SKM-1 (cell line): ENCODE data around the gene FBXL2.
"Not testable (repeated sequence)": the region's sequence is repeated elsewhere in the genome, so short reads cannot be mapped to it uniquely, and the experiment has no call there.

Source experiments
- DNase-seq: peaks from one replicate; lab custom pipeline; 2025; ENCODE audit not compliant: unreplicated experiment; lab: John Stamatoyannopoulos, UW

FBXL2 gene

DNA sequence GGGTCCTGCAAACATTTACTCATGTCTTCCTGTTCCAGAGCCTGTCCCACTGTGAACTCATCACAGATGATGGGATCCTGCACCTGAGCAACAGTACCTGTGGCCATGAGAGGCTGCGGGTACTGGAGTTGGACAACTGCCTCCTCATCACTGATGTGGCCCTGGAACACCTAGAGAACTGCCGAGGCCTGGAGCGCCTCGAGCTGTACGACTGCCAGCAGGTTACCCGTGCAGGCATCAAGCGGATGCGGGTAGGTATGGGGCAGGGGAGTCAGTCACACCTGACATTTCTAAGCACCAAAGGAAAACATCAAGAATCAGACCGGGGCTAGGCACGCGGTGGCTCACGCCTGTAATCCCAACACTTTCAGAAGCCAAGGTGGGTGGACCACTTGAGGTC, 106.7 kb downstream of the FBXL2 start:
- DNase-seq: no peak

DNA sequence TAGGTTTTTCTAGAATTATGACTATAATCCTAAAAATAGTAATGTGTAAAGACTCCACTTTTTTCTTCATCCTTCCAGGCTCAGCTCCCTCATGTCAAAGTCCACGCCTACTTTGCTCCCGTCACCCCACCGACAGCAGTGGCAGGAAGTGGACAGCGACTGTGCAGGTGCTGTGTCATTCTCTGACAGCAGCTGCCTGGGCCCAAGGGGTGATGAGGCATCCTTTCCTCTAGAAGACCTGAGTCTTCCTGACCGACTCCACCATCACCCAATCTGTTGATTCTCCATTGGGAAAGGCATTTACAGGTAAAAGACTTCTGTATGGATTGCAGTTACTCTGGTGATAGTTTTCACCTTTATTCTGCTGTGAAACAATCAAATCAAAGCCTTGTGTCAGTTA, 108.2 kb downstream of the FBXL2 start:
- DNase-seq: no peak

DNA sequence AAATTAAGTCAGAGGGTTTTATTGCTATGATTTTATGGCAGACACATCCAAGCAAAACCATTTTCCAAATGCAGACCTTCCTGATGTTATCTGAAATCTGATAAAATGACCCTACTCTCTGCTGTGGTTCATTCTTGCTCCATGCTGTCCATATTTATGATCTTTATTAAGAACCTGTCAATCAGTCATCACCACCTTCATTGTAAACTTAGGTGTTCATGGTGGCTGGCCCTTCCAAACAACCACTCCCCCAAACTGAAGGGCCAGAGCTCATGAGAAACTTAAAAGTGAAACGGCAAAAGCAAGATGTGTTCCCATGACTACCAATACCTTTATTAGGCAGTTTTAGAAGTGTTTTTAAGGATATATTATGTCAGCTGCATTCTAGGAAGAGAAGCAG, 109.4 kb downstream of the FBXL2 start:
- DNase-seq: no peak

DNA sequence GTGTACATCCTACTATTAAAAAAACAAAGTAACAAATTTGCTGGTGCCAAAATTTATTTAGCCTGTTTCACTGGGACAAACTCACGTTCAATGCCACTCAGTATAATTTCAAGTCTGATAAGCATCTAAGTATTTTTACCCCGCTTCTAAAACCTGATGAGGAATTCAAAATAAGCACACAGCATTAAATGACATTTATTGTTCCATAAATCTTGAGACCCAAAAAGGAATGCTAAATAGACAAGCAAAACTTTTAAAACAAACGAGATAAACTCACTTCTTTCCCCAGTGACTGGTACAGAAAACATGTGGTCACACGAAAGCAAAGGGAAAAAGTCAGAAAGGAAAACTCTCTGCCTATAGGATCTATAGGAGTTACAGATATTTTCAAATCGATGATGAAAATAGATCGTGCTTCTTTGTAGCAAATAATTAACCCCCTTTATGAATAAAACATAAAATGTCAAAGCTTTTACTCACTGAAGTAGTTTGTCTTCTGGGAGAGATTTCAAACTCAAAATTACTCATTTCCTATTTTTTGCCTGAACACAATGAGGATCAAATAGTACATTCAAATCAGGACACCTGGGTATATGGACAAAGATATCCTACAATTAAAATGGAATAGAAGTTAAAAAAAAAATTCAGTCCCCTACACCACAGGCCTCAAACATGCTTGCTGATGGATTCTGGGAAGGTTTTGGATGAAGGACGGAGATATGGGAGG, 111.3 kb downstream of the FBXL2 start:
- DNase-seq: no peak

DNA sequence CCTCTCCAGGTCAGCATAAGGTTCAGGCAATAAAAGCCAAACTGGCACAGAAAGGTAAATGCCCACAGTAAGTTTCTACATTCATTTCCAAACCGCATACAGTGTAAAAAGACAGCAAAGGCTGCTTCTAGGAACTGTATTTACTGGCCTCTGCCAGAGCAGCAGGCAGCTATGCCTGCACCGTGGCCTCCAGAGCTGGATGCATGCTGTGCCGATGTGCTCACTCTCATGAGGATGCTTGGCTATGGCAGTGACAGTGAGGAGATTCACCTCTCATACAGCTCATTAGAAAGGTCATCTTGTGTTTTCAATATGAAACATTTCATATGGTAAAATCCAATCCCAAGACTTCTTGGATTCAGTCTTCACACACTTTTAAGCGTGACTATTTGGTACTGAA, 112.7 kb downstream of the FBXL2 start:
- DNase-seq: no peak

DNA sequence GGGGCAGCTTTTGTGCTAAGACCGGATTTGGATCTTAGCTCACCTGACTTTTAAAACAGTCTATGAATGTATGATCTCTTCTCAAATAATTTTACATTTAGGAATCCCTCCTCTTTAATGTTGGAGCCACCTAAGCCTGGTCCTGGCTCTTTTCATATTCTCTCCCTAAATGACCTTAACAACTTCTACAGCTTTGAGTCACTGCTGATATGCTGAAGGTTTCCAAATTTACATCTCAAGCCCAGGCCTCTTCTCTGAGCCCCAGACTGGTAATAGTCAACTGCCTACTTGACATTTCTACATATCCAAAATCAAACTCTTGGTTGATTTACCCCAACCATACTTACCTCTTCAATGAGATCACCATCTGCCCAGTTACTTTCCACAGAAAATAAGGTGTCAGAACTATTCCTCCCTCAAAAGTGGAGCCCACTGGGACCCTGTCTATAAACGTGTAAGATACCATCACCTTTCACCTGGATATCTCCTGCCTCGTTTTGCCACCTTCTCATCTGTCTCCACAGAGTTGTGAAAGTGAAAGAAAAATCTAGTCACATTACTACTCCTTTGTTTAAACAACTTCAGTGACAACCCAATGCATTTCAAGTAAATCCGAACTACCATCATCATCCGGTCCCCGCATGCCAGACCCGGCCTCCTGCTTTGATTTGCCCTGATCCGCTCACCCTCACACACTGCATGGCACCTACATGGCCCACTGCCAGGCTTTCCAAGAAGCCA, 114.2 kb downstream of the FBXL2 start:
- no peak for DNase-seq

DNA sequence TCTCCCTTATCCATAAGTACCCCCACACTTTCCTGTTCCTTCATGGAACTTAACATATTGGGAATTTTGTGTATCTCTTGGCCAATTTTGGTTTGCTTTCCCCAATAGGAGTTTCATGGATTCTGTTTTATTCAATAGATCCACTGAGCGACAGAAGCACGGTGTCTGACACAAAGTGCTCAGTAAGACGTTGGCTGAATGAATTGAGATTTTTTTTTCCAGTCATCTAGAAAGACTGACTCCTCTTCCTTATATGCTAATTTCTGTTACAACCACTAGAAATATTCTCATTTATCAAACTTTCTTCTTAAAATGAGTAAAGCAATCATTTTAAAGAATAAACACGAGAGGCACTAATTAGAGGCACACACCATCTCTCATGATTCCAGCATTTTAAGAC, 114.9 kb downstream of the FBXL2 start:
- no peak for DNase-seq

DNA sequence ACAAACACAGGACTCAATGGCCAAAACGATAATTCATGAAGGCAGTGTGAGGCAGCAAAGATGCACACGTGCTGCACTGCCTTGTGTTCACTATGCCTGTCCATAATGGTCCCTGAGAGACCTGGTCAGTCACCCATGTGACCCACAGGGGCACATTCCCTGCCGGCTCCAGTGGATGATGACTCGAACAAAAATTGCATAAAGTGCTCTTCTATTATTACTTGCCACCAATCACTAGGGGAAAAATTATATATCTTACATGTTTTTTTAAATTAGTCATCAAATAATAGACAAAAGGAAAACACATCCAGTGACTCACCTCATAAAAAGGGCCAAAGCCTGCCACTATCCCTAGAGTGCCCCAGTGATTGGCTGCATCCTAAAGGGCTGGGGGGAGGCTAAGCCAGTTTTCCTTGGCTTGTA, 115.5 kb downstream of the FBXL2 start:
- no peak for DNase-seq

DNA sequence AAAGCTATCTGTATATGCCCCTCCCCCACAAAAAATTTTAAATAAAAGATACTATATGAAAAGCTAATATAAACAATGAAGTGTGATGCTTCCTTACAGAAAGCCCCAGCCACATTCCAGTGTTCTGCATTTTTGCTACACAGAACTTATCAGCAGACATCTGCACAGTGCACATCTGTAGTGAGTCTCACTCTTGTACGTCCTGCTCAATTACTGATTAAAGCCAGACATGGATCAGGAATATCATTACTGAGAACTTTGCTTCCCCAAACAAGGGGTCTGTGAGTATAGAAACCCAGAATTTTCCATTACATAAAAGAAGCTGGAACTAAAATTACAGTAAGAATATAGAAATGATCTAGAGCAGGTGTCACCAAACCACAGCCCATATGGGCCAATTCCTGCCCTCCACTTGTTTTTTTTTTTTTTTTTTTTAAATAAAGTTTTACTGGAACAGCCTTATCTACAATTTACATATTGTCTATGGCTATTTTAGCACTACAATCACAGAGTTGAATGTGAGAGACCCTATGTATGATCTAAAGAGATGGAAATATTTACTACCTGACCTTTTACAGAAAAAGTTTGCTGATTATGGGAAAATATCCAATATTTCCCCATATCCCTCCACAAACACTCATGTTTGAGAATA, 117.3 kb downstream of the FBXL2 start:
- no peak for DNase-seq

DNA sequence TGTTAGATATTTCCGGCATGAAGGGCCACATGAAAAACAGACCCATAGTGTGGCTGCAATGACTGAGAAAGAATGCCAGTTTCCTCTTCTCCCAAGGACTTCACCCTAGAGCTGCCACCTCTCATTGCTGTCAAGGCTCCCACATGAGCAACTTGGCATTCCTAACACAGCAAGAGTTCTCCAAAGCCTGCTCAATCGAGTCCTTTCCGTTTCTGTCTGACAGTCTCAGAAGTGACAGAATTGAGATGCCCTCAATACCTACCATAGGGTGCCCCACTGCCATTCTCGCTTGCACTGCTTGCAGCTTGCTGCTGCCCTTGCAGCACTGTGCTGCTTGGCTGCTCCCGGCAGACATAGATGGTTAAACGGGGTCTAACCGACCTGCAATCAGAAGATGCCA, 118.7 kb downstream of the FBXL2 start:
- DNase-seq: no peak

DNA sequence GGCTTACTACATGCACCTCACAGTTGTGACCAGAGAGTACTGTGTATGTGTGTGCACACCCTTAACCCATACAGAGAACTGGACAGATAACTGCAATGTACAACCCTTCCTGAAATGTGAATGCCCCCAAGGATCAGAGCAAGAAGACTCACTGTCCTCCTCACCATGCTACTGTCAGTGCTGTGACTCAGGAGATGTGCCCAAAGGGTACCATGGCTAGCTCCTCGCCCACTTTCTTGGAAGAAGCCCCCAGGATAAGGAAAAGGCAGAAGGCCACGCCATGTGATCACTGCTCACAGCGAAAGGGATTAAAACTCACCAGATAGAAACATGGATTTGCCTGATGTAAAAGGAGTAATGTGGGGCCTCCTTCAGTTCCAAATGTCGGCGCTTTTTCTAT, 121.2 kb downstream of the FBXL2 start:
- no peak for DNase-seq

DNA sequence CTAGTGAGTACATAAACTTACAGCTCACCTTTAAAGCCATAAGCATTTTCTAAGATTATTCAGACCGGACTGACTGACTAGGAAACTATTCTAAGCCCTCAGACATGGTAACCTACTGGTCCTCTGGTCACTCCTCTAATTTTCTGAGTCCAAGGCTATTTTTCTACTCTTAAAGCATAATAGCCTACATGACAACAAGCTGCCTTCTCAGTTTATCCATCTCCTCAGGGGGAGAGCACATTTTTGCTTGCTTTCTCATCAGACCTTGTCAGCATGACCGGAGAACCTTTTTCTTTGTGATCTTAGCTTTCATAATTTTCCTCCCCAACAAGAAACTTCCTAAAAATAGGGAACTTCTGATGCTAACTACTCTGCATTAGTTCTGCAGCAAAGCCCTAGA, 124.5 kb downstream of the FBXL2 start:
- no peak for DNase-seq

DNA sequence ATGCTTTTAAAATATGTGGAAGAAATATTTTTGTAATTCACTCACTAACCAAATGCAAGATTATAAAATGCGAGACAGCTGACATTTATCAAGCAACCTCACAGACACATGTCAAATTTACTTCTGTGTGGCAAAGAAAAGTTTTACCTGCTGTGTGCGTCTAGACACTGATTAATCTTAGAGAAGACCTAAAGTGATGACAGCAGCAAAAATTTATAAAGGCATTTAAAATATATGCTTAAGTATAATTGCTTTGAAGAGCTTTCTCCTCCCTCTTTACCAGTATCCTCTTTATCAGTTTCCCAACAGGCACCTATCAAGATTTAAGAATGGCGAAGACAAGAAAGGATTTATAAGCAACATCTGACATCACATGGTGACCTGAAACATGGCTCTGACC, 125.7 kb downstream of the FBXL2 start:
- DNase-seq: no peak

DNA sequence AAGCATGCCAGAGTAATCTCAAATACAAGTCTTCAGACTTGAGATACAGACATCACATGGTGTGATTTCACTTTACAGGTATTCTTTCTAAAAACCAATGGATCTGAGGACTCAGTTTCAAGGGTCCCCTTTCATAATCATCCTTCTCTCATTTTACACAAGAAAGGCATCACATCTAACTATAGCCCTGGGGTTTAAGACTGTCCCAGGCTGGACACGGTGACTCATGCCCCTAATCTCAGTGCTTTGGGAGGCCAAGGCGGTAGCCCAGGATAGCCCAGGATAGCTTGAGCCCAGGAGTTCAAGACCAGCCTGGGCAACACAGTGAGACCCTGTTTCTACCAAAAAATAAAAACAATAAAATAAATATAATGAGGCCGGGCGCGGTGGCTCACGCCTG, 126.5 kb downstream of the FBXL2 start:
- DNase-seq: no peak

DNA sequence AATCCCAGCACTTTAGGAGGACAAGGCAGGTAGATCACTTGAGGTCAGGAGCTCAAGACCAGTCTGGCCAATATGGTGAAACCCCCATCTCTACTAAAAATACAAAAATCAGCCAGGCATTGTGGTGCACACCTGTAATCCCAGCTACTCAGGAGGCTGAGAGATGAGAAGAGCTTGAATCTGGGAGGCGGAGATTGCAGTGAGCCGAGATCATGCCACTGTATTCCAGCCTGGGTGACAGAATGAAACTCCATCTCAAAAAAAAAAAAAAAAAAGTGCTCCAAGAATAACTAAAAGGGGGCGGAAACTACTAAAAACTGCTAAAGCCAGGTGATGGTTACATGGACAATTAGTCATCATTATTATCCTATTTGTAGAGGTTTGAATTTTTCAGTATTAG, 133.6 kb downstream of the FBXL2 start:
- not testable (repeated sequence) for DNase-seq

DNA sequence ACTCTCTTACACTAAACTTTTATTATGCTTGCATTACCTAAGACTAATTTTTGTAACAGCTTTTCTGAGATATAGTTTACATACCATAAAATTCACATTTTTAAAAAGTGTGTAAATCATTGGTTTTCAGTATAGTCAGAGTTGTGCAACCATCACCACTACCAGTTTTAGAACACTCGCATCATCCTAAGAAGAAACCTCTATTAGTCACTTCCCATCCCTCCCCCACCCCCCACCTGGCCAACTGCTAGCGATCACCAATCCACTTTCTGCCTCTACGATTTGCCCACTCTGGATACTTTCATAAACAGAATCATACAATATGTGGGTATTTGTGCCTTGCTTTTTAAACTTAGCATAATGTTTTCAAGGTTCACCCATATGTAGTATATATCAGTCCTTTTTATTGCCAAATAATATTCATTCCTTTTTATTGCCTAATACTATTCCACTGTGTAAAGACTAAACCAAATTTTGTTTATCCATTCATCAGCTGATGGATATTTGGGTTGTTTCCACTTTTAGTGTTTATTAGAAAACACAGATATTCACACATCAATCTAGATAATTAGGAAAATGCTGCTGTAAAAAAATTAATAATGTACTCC, 139.9 kb downstream of the FBXL2 start:
- no peak for DNase-seq

DNA sequence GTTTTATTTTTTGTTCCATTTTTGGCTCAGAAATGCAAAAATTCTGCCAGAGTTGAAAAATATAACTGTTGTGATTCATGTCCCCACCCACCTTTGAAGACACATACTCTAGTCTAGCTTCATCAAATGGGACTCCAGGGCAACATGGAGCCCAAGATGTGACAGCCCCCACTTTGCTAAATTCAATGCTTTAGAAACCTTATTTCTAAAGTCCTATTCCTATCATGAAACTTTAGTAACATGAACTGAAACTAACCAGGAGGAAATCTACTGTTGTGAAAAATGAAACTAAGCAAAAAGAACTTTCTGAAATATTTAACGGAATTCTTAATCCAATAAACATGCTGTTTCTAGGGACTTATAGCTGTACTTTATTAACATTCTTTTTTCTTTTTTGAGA, 142.7 kb downstream of the FBXL2 start:
- no peak for DNase-seq

DNA sequence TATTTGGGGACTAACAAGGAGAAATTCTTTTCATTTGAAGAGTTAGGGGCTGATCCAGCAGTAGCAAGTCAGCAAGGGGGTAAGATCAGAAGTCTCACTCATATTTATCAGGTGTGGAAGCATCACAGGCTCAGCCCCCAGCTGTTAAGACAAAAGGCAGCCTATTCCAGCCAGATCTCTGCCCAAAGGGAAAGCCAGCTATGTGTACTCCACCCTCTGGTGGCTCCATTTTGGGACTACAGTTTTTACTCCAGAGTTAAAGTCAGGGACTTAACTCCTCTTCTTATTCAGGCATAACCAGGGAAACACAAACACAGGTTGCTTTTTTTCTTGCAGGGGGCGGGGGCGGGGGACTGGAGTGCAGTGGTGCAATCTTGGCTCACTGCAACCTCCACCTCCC, 143.7 kb downstream of the FBXL2 start:
- no peak for DNase-seq

DNA sequence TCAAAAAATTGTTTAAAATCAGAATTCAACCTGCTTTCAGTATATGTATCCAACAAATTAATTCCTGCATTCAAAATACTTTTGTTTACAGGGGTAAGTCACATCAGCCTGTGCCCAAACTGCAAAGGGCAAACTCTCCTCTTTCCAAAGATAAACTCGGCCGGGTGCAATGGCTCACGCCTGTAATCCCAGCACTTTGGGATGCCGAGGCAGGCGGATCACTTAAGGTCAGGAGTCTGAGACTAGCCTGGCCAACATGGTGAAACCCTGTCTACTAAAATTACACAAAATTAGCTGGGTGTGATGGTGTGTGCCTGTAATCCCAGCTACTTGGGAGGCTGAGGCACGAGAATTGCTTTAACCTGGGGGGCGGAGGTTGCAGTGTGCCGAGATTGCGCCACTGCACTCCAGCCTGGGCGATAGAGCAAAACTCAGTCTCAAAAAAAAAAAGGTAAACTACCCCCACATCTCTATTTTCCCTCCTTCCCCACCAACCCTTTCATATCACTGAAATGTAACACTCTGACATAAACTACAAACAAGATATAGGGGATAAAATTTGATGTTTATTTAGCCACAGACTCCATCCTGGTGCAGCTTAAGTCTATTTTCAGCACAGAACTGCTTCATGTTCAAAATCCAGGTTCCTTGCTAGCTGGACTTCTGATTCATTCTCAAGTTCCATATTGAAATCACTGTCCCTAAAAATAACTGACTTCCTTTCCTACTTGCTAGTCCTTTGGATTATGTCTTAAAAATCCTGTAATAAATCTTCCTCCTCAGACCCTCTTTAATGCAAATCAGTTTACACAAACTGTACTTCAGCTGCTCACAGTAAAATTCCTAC, 147.6 kb downstream of the FBXL2 start:
- no peak for DNase-seq

DNA sequence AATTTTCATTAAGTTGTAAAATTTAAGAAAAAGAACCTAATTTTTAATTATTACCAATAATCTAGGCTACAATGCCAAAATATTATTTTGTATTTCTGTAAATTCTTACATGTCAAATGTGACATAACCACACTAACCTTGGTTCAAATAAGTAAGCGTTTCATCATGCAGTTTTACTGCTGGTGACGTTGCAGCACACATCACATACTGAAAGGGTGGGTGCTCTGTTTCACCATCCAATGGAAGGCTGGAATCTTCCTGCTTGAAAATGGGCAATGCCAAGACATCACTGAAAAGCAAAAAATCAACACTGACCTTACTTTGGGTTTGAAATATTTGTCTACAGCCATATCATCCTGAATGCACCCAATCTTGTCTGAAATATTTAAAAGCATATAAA, 148.2 kb downstream of the FBXL2 start:
- no peak for DNase-seq

DNA sequence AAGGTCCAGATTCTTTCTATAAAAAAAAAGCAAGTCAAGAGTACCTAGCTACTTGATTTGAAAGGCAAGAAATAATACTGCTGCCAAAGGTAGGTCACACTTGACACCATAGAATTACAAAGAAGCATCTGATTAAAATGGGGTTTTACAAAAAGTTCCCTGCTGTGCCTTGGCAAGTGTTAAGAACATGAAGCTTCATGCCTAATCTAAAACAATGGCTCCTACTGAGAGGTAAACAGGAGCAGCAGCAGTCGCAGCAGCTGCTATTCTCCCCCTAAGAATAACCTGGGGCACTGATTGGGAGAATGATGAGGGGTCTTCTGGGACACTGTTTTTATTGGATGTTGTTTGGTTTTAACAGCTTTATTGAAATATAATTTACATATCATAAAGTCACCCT, 148.8 kb downstream of the FBXL2 start:
- no peak for DNase-seq
